ENCODE results near the gene NKD1.

Gene NKD1

GRCh38 chr16:50645563-50646220 lies 97.5 kb downstream of the NKD1 start:
- DNase-seq (ENCODE audit: low read depth in 2 of 2) = no peak

DNA sequence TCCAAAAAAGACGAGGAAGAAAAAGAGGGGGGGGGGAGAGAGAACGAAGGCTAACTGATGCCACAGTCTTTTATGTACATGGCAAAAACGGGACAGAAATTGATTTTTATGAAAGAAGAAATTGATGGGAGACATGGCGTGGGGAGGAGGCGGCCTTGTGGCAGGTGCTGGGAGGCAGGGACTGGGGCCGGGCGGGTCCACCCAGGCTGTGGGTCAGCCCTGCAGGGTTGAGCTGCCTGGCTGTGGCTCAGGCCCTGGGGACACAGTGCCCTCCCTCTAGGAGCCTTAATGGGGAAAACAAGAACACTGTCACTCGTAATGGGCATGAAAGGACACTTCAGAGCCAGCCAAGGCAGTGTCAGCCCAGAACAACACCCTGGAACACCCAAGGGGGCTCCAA lies 98.1 kb downstream of the NKD1 start:
- no peak for DNase-seq (ENCODE audit: low read depth in 2 of 2)

- no peak for DNase-seq (ENCODE audit: low read depth in 2 of 2)
Observed at GRCh38 chr16:50651835-50652438, 103.7 kb downstream of the NKD1 start.

DNA sequence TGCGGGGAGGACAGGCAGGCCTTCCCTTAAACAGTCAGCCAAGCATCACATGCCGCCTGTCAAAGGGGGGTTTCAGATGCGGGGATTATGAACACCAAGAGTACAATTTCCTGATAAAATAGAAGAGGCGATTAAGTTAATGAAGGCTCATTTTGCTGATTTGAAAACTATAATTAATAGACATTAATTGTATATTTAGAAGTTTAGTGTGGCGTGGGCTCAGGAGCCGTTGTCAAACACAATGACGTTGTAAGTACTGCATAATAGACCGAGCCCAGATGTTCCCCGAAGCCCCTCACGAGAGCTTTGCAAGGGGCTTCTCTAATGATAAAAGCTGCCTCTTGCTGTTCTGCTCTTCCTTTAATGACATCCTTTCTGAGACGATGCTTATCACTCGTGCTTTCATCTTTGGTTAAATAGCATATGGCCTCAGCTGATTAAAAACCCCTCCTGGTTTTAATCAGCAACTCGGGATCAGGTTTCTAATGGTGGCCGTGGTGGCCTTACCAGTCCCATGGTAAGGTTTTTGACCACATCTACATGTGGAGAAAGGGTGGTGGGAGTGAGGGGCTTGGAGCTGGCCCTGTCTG lies 104.7 kb downstream of the NKD1 start:
- DNase-seq (ENCODE audit: low read depth in 2 of 2) = no peak

GRCh38 chr16:50653633-50654519 lies 105.7 kb downstream of the NKD1 start:
- no peak for DNase-seq (ENCODE audit: low read depth in 2 of 2)

- no peak for DNase-seq (ENCODE audit: low read depth in 2 of 2)
Observed at GRCh38 chr16:50655558-50656055, 107.4 kb downstream of the NKD1 start.

GRCh38 chr16:50657241-50657640 lies 109.0 kb downstream of the NKD1 start:
- no peak for DNase-seq (ENCODE audit: low read depth in 2 of 2)

- no peak for DNase-seq (ENCODE audit: low read depth in 2 of 2)
Observed at GRCh38 chr16:50659806-50660205, 111.6 kb downstream of the NKD1 start.

GRCh38 chr16:50662306-50662940 lies 114.2 kb downstream of the NKD1 start:
- DNase-seq (ENCODE audit: low read depth in 2 of 2) = no peak

- DNase-seq (ENCODE audit: low read depth in 2 of 2) = no peak
Observed at GRCh38 chr16:50664270-50664669, 116.1 kb downstream of the NKD1 start.

DNA sequence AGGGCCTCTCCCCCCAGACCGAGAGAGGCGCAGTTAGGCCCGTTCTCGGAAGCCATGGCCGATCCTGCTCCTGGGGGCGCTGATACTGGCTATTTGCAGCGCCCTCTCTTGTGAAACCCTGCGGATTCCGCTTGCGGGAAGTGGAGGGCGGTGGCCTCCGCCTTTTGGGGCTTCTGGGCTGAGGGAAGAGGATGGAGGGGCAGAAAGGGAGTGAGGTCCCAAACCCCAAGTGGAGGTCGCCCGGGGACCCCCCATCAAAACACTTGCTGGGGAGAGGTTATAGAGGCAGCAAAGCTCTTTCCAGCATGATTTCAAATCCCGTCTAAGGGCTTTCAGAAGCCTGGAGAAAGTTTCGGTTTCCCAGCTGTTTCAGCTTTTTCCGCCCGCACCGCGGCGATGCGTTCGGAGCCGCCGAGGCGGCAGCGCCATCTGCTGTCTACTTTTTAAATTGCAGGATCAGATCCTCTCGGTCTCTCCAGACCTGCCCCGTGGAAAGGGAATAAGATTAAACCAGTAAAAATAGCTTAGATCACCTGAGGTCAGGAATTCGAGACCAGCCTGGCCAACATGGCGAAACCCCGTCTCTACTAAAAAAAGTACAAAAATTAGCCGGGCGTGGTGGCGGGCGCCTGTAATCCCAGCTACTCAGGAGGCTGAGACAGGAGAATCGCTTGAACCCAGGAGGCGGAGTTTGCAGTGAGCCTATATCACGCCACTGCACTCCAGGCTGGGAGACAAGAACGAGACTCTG lies 117.1 kb downstream of the NKD1 start:
- DNase-seq (ENCODE audit: low read depth in 2 of 2) = peak; percentile 17 to 26

GRCh38 chr16:50666658-50667496 lies 118.7 kb downstream of the NKD1 start:
- no peak for DNase-seq (ENCODE audit: low read depth in 2 of 2)

DNA sequence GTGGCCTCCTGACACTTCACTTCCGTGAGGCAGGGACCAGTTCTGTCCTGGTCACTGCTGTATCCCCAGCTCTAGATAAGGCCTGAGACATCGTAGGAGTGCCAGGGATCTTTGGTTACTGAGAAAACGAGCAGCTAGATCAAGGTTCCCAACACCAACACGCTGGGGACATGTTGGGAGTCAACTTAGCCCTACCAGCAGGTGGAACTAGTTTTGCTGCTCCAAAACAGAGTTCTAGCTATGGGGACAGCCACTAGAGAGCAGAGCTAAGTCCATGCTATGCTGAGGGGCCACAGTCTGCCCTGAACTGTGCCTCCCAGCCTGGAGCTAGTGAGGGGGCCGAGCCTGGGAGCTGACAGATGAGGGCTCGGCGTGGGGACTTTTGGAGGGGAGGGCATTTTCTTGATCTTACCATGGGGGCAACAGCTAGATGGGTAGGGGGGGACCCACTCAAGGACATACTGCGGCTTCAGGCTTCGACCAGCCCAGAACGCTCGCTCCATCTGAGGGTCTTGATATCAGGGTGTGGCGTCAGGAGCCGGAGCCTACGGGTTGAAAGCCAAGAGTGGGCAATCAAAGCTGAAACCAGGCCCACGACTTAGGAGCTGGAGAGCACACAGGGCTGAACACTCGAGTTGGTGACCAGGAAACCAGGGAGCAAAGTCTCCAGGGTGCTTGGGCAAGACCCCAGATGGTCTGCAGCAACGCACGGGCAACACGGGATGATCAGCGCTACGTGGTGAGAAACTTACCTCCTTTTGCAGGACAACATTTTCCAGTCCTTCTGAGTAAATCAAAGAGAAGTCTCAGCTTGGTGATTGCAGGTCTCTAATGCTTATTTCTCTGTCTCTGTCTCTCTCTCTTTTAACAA lies 119.5 kb downstream of the NKD1 start:
- no peak for DNase-seq (ENCODE audit: low read depth in 2 of 2)

DNA sequence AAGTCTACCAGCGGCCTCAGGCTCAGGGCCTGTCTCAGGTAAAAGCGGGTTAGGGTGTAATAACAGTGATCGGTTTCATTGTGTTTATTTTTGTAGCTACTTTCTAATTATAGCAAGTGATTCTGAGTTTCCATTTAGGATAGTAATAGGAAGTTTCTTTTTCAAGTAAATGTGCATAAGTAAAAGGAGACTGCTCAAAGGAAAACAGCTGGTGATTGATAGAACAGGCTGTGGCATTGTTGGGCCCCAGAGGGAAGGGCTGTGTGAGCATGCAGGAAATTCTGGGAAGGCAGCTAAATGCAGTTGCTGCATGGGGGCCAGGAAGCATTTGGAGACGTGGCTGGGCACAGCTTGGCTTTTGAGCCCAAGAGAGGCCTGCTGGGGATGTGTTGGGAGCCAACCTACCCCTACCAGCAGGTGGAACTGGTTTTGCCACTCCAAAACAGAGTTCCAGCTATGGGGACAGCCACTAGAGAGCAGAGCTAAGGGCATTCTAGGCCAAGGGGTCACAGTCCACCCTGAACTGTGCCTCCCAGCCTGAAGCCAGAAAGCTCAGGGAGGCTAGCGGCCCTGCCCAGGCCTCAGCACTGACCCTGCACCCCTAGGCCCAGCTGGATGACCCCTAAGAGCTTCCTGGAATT lies 120.3 kb downstream of the NKD1 start:
- no peak for DNase-seq (ENCODE audit: low read depth in 2 of 2)

- DNase-seq (ENCODE audit: low read depth in 2 of 2) = no peak
Observed at GRCh38 chr16:50669741-50670140, 121.5 kb downstream of the NKD1 start.

- DNase-seq (ENCODE audit: low read depth in 2 of 2) = no peak
Observed at GRCh38 chr16:50670476-50670875, 122.3 kb downstream of the NKD1 start.

DNA sequence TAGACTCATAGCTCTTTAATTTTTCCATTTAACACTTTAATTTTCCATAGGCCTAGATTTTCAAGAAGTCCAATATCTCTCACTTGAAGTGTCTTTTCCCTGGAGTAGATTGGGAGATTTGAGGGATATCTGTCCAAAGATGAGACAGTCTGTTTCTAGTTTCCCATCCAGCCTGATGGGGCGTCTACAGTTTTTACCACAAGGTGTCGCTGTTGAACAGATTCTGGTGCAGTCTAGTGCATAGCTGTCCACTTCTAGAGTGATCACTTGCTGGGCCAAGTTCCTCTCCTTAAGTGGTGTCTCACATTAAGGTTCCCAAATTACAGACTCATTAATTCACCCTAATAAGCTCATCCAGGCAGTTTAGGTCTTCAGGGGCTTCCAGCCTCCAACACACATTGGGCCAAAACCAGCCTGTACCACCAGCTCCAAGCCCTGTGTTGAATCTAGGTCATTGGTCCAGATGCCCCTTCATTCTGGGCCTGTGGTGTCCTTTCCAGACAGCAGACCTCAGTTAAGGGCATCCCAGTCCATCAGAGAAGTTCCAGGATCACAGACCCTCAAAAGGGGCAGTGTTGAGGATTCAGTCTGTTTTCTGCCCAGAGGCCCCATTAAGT lies 123.6 kb downstream of the NKD1 start:
- DNase-seq (ENCODE audit: low read depth in 2 of 2) = no peak
